Activated CD4-positive, CD25-positive, alpha-beta regulatory T cell (primary cell): ENCODE data around the gene ARHGEF35.
"Not testable (repeated sequence)": the region's sequence is repeated elsewhere in the genome, so short reads cannot be mapped to it uniquely, and the experiment has no call there.

Experiments used
- DNase-seq, 4 experiments: peaks; one replicate each; lab custom pipeline; 2025; lab: John Stamatoyannopoulos, UW

ARHGEF35 gene

GRCh38 chr7:144195212-144195872 is at the start of gene ARHGEF35:
Gene ARHGEF35, minus strand, starts transcription at chr7:144195833. Its CDS starts 7,450 bp downstream, at chr7:144188383.
- DNase-seq, result not testable (repeated sequence)

- DNase-seq, result not testable (repeated sequence)
Observed at GRCh38 chr7:144245372-144245771, 49.7 kb upstream of the ARHGEF35 start.

- DNase-seq, result not testable (repeated sequence)
Observed at GRCh38 chr7:144239365-144239764, 43.7 kb upstream of the ARHGEF35 start, which contains the start of gene OR2A42. Gene OR2A42, minus strand, starts transcription at chr7:144239605. Its CDS starts 6,762 bp downstream, at chr7:144232843.

- DNase-seq, result not testable (repeated sequence)
Observed at GRCh38 chr7:144238530-144239082, 43.0 kb upstream of the ARHGEF35 start.

- not testable (repeated sequence) for DNase-seq
Observed at GRCh38 chr7:144233039-144233438, 37.4 kb upstream of the ARHGEF35 start.

GRCh38 chr7:144231027-144231426 is 35.4 kb upstream of the ARHGEF35 start:
- not testable (repeated sequence) for DNase-seq

DNA sequence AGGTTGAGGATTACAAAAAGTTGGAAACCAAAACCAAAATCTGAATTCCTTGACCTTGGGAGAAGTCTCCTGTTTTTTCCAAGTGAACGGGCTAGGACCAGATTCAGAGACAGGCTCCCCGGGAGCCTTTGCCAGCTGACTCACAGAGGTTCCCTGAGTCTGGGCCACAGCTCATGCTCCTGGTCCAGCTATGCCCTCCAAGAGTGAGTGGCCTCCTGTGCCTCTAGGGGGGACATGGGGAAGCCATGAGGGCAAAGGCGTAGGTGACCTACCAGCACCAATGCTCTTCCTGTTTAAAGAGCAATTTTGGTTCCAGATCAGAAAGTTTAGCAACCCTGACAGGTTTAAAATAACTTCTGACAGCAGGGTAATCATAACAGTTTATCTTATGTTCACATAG is 33.2 kb upstream of the ARHGEF35 start:
- DNase-seq, result not testable (repeated sequence)

- not testable (repeated sequence) for DNase-seq
Observed at GRCh38 chr7:144226866-144227265, 31.2 kb upstream of the ARHGEF35 start.

DNA sequence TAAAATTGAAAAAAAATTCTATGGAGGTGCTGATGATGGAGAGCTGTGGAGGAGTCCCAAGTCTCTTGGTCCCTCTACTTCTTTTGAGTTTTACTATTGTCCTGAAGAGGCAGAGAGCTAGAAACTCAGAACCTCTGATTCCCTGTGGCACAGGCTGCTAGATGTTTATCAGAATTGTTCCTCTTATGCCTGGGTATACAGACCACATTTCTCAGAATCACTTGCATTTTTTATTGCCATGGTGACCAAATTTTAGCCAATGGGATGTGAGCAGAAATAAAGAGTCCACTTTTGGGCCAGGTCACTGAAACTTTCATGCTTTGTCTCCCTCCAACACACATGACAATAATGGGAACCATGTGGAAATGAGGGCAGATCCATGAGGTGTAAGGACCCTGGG is 28.0 kb upstream of the ARHGEF35 start:
- not testable (repeated sequence) for DNase-seq

GRCh38 chr7:144220531-144220930 is 24.9 kb upstream of the ARHGEF35 start:
- not testable (repeated sequence) for DNase-seq

DNA sequence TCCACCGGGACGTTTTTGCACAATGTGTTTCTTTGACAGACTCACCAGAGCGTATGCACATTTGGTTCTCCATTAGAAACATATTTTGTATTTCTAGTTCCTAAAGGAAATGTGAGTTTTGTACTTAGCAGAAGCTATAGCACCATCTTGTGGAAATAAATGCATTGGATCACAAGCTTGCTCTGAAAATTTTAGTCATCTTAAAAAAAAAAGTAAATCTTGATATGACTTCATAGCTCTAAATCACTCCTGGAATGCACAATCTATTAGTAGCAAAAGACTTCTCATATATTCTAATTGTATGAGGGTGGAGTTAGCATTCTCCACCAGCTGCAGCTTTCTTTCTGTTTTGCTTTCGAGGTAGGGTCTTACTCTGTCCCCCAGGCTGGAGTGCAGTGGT is 23.5 kb upstream of the ARHGEF35 start:
- not testable (repeated sequence) for DNase-seq

DNA sequence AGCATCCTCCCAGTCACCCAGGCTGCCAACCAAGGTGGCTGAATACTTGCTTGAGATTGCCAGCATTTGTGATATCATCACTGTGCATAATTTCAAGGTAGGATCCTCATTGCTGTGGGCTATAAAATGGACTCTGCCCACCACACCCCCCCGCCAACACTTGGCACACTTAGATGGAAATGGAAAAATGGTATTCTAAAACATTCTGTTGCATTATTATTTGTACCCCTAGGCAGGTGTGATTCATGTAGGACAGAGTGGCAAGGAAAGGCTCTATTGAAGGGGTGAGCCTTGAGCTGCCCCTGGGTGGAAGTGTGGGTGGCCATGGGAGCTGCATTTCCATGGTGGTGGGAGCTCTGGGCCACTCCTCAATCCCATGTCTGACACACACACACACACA is 22.9 kb upstream of the ARHGEF35 start:
- not testable (repeated sequence) for DNase-seq

- not testable (repeated sequence) for DNase-seq
Observed at GRCh38 chr7:144217200-144217599, 21.6 kb upstream of the ARHGEF35 start.

GRCh38 chr7:144205306-144205705 is 9.7 kb upstream of the ARHGEF35 start:
- DNase-seq, result not testable (repeated sequence)

DNA sequence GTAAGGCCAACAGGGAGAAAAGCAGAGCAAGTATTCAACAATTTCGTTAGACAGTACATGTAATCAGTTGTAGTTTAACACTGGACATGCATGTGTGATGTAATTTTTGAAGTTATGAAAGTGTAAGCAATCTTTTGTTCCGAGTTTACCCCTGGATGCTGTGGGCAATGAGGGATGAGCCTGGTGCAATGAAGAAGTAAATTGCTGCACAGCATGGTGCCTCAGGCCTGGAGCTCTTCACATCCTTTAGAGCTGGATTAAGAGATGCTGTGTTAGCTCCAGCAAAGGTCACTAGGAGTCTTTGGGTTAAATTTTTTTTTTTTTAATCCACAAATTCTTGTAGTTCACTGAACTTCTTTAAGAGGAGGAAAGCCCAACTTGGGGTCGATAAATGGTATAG is 7.5 kb upstream of the ARHGEF35 start:
- DNase-seq, result not testable (repeated sequence)

- not testable (repeated sequence) for DNase-seq
Observed at GRCh38 chr7:144201978-144202377, 6.3 kb upstream of the ARHGEF35 start.

DNA sequence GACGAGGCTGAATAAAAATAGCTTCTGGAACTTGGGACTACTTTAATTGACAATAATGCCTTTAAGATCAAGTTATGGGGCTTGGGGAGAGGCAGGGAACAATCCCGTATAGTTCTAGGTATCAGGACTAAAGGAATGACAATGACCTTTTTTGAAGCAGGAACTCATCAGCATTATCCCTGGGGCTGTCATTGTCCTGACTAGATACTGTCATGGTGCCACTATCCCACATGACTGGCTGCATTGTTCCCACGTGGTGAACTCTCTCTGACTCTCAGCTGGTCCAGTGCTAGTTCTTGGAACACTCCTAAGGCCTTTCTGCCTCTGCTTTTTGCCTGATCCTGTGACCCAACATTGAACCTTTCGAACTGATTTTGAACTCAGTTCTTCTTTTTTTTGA is 3.3 kb upstream of the ARHGEF35 start:
- DNase-seq, result not testable (repeated sequence)

GRCh38 chr7:144194453-144194852 is 1.2 kb downstream of the ARHGEF35 start:
- not testable (repeated sequence) for DNase-seq

DNA sequence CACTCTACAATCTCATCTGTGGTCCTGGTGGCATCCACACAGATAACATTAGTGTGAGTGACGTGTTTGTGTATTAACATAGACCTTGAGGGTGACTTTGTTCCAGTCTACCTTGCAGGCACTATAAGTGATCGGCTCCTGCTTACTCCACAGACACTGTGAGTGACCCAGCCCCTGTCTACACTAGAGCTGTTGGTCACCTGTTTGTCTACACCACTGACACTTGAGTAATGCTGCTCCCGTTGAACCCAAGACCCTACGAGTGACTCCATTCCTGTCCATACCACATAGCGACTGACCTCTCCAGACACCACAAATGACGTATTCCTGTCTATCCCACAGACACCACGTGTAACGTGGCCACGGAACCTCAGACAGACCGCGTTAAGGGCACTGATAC is 1.9 kb downstream of the ARHGEF35 start:
- not testable (repeated sequence) for DNase-seq

DNA sequence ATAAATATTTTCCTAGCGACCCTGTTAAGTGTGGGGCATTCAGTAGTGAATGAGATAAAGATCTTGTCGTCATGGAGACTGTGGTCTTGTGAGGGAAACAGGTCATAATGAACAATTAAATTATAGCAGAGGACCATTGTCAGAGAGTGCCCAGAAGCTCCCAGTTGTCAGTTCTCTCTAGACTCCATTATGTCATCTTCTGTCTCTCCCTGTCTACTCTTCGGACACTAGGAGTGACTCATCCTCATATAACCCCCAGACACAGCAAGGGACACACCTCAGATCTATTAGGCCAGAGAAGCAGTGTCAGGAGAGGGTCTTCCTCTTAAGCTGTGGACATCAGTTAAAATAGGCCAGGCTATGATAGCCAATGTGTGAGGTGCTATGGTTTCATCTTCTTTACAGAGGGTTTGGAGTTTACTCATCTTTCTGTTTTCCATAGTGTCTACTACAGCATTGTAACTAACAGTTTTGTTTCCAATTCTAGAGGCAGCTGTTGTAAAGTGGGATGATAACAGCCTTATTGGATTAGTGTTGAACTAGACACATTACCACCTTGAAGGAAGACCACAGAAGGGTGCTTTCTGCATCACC is 7.0 kb downstream of the ARHGEF35 start:
- DNase-seq, result not testable (repeated sequence)

- not testable (repeated sequence) for DNase-seq
Observed at GRCh38 chr7:144187848-144188247, 7.8 kb downstream of the ARHGEF35 start.

GRCh38 chr7:144183166-144183565 is 12.5 kb downstream of the ARHGEF35 start, which contains the start of gene CTAGE4:
Gene CTAGE4, plus strand, starts transcription at chr7:144183466. Its CDS starts 38 bp downstream, at chr7:144183504.
- not testable (repeated sequence) for DNase-seq

DNA sequence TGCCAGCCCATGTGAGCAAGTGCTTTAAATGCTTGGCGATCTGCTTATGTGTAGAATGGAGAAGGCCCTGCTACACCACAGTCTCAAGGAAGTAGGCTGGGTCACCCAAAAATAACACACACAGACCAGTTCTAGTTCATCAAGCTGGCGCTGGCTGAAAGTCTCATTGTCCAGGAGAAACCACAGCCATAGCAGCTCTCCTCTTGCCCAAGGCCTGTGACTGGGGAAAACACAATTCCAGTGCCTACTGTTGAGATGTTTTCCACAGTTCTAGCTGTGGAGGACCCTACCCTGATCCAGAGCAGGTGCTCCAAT is 16.5 kb downstream of the ARHGEF35 start:
- not testable (repeated sequence) for DNase-seq
